ENCODE data around the gene TCP11L1.
"Not testable (repeated sequence)": the region's sequence is repeated elsewhere in the genome, so short reads cannot be mapped to it uniquely, and the experiment has no call there.

Gene TCP11L1

DNA sequence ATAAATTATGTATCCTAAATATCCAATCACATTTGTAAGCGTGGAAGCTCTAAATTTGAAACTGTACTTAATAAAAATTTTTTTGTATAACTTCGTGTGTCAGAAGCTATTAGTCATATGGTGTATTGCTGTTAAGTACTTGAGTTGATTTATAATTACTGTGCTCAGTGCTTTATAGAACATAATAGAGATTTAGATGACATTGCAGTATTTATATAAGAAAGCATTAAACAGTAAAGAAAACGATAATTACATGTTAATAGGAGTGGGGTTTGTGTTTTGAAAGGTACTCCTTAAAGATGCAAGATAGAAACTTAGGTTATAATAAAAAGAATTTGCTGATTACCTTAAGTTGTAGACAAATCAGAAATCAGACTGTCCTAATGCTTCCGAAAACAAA lies 5.9 kb upstream of the TCP11L1 start:
- DNase-seq = no peak

GRCh38 chr11:33035011-33035410 lies 4.4 kb upstream of the TCP11L1 start:
- no peak for DNase-seq

GRCh38 chr11:33040033-33040861 lies 875 bp downstream of the TCP11L1 start:
- DNase-seq = peak; percentile 48

DNA sequence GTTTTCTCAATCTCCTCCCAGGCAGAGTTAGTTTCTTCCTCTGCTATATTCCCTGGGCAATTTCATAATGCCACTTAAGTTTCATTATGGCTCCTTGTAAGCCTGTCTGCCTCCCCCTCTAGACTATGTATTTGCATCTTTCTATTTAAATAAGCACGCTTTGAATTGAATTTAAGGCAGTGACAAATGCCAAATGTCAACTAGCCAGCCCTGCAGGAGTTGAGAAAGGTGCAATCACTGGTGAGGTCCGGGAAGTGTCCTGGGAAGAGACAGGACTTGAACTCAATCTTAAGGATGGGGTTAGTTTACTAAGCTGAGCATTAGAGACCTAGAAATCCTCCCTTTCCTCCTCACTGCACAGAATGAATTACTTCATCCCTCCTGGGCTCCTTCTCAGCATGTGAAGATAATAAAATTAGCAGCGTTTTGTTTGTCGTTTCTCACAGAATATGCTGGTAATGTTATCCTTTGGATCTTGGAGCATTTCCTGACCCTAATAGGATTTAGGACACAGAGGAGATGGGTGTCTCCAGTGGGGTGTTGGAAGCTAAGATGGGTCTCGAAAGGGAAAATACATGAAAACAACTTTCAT lies 1.6 kb downstream of the TCP11L1 start:
- DNase-seq = no peak

GRCh38 chr11:33043221-33043830 lies 4.0 kb downstream of the TCP11L1 start:
- no peak for DNase-seq

GRCh38 chr11:33044285-33044756 lies 4.9 kb downstream of the TCP11L1 start:
- DNase-seq = no peak

GRCh38 chr11:33045551-33046255 lies 6.3 kb downstream of the TCP11L1 start:
- no peak for DNase-seq

- not testable (repeated sequence) for DNase-seq
Observed at GRCh38 chr11:33048701-33049100, 9.3 kb downstream of the TCP11L1 start.

DNA sequence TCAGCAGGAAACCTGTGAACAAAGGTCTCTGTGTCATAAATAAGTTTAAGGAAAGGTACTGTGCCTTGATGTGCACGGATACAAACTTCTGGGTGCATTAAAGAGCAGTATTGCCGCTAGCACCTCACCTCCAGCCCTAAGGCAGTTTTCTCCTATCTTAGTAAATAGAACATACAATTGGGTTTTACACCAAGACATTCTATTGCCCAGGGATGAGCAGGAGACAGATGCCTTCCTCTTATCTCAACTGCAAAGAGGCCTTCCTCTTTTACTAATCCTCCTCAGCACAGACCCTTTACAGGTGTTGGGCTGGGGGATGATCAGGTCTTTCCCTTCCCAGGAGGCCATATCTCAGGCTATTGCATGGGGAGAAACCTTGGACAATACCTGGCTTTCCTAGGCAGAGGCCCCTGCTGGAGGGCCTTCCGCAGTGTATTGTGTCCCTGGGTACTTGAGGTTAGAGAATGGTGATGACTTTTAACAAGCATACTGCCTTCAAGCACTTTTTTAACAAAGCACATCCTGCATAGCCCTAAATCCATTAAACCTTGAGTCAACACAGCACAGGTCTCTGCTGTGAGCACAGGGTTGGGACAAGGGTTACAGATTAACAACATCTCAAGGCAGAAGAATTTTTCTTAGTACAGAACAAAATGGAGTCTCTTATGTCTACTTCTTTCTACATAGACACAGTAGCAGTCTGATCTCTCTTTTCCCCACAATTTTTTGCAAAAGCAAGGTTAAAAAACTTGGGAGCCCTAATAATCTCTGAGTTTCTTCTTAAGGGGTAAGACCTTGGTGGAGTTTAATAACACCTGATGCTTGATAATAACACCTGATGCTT lies 10.4 kb downstream of the TCP11L1 start:
- not testable (repeated sequence) for DNase-seq

DNA sequence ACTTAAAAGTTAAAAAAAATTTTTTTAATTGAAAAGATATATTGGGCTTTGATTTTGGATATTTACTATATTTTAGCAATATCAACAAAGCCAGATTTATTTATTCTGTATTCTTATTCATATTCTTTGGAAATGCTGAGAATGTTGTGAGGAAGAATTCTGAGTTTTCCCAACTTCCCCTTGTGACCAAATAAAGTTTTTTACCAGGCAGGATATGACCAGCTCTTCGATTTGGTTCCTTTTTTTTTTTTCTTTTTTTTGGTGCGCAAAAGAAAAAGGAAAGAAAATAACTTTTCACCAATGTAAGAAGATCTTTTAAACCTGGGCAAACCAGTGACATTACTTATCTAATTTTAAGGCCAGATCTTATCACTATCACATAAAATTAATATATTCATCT lies 12.9 kb downstream of the TCP11L1 start:
- no peak for DNase-seq

DNA sequence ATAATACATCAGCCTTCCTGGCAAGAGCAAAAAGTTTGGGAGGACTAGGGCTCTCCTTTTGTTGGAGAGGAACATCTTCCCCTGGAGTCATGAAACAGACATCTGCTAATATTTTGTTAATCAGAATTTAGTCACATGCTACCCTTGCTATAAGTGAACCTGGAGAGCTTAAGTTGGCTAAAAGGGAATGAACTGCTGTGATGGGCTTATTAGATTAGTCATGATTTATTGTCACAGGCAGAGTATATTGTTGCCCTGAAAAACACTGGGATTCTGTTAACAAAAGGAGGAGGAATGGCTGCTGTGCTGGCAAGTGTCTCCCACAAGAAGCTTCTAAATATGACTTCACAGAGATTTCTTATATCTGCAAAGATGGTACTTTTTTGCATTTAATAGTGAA lies 16.0 kb downstream of the TCP11L1 start:
- DNase-seq = no peak

- DNase-seq = no peak
Observed at GRCh38 chr11:33057284-33057683, 17.9 kb downstream of the TCP11L1 start.

DNA sequence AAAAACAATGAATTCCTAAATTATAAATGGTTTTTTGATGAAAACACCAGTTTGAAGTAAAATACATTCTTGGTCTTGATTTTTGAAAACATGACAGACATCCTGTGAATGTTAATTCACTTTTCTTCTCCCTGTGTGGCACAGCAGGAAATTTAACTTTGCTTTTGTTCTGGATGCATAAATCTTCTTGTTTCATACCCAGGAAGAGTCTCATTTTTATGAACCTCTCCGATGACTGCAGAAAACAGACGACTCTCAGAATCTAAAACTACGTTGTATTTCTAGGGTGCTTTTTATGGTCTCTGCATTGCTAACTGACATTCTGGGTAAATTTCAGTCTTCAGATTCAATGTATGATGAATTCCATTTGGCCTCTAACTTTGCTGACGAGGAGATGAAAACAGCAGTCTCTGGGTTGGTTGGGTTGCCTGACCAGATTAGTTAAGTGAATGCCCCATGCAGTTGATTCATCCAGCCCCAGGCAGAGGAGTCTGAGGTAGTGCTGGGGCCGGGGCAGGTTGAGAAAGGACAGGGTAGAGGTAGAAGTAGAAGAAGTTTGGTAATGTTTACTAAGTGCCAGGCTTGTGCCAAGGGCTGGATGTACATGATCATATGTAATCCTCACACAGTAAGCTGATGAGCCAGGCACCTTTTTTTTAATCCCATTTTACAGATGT lies 20.1 kb downstream of the TCP11L1 start:
- DNase-seq = no peak

GRCh38 chr11:33060271-33060670 lies 20.9 kb downstream of the TCP11L1 start:
- no peak for DNase-seq

- no peak for DNase-seq
Observed at GRCh38 chr11:33062137-33062536, 22.8 kb downstream of the TCP11L1 start.

DNA sequence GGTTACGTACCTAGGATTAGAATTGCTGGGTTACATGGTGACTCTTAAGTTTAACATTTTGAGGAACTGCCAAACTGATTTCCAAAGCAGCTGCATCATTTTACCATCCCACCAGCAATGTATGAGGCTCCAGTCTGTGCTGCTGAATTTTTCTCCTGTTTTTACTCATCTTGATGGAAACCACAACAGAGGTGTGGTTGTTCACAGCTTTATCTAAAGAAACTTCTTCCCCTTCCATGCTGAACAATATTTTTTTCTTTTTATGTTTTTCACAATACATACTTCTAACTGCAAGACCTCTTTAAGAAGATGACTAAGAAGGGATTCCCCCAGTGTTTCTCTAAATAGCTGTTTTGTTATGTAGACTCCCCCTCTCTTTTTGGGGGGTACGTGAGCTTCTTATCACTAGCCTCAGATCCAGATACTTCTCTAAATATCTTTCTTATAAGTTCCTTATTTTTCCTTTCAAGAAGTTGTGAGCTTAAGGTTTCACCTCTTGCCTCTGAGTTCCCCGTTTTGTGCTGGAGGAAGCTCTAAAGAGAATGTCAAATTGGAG lies 24.0 kb downstream of the TCP11L1 start:
- peak; percentile 27 for DNase-seq

GRCh38 chr11:33064033-33064825 lies 24.9 kb downstream of the TCP11L1 start:
- DNase-seq = no peak

DNA sequence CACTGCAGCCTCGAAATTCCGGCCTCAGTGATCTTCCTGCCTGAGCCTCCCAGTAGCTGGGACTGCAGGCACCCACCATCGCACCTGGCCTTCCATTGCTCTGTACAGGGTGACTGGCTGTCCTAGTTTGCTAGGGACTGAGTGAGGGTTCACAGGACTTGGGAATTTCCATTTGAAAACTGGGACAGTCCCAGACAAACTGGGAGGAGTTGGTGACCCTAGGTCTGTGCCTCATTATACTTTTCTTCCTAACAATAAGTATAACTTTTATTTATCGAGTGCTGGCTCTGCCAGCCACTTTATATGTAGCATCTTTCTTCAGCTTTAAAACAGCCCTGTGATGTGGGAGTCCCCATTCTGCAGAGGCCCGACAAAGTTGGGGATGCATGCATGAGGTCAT lies 25.5 kb downstream of the TCP11L1 start:
- DNase-seq = no peak

DNA sequence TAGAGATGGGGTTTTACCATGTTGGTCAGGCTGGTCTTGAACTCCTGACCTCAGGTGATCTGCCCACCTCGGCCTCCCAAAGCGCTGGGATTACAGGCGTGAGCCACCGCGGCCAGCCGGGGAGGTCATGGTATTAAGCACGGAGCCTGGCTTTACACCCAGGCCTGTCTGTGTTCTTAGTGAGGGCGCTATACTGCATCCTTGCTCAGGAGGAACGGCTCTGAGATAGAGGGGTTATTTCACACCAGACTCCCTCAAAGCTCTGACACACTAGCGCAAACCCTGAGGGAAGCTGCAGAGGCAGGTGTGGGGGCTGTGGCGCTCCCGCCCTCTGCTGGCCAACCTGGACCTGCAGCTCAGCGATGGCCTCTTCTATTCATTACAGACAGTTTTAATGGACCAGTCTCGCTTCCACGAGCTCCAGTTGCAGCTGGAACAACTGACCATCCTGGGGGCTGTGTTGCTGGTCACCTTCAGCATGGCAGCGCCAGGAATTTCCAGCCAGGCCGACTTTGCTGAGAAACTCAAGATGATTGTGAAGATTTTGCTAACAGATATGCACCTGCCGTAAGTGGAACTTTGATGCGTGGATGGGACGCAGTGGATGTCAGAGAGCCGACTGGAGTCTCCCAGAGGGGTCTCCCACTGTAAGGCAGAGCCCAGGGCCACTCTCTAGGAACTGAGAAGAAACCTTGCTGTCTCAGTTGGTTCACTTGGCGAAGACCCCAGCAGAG lies 26.2 kb downstream of the TCP11L1 start:
- peak; percentile 64 for DNase-seq

DNA sequence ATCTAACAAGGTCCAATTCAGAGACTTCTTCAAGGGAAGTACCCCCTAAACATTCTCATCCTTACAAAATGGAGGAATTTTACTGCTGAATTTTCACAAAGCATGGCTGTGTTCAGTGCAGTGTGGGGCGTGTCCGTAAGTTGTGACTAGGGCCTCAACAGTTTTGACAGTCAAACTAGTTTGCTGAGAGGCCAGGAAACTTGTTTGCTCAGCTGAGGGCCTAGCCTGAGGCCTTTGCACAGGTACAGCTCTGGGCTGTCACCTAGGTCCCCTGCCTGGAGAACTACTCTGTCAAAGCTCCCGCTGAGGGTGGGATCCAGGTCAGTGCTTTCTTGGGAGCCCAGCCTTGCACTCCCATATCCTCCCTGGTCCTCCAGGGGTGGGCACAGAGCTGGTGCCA lies 27.9 kb downstream of the TCP11L1 start:
- no peak for DNase-seq

Measured in CD4-positive, alpha-beta T cell treated with Interleukin-4 for 4 hours (primary cell).